LHCN-M2 (cell line): ENCODE results near the gene RBPJ. TPM values are rescaled to one million over a fixed set of nuclear protein-coding genes. Genes with fewer than 3 reads are reported as not detected.

Experiments
- DNase-seq: peaks from one replicate; pipeline ENCODE4 v3.0.0-alpha.2; 2012; ENCODE audit warnings: low read depth
- total RNA-seq: library from RNA; depleted of rRNA; stranded (reverse); fragments of >200 nt; gene quantifications from 2 replicates; pipeline ENCODE4 v1.2.3, GENCODE V29; 2014

RBPJ gene
- total RNA-seq, 1 experiment from 2014 or later: 133 TPM

GRCh38 chr4:26459054-26459755 is 138.4 kb downstream of the RBPJ start:
- DNase-seq: peak; percentile 73

GRCh38 chr4:26459756-26460530 is 139.1 kb downstream of the RBPJ start:
- peak; percentile 47 for DNase-seq

- DNase-seq: peak; percentile 75
Observed at GRCh38 chr4:26462874-26463273, 142.1 kb downstream of the RBPJ start.

GRCh38 chr4:26463386-26463785 is 142.6 kb downstream of the RBPJ start:
- DNase-seq: no peak

GRCh38 chr4:26464420-26465095 is 143.7 kb downstream of the RBPJ start:
- no peak for DNase-seq

- no peak for DNase-seq
Observed at GRCh38 chr4:26466578-26467270, 145.9 kb downstream of the RBPJ start.

- DNase-seq: no peak
Observed at GRCh38 chr4:26467724-26468123, 146.9 kb downstream of the RBPJ start.

GRCh38 chr4:26468283-26468949 is 147.6 kb downstream of the RBPJ start:
- no peak for DNase-seq

- peak; percentile 34 for DNase-seq
Observed at GRCh38 chr4:26468977-26469376, 148.2 kb downstream of the RBPJ start.

GRCh38 chr4:26471890-26472289 is 151.1 kb downstream of the RBPJ start:
- no peak for DNase-seq

GRCh38 chr4:26473893-26474292 is 153.1 kb downstream of the RBPJ start:
- DNase-seq: no peak

GRCh38 chr4:26474551-26474950 is 153.7 kb downstream of the RBPJ start:
- DNase-seq: no peak

- no peak for DNase-seq
Observed at GRCh38 chr4:26475716-26476115, 154.9 kb downstream of the RBPJ start.

- no peak for DNase-seq
Observed at GRCh38 chr4:26476545-26476944, 155.7 kb downstream of the RBPJ start.

- DNase-seq: no peak
Observed at GRCh38 chr4:26478330-26478729, 157.5 kb downstream of the RBPJ start.

- DNase-seq: peak; percentile 13
Observed at GRCh38 chr4:26482508-26483462, 162.0 kb downstream of the RBPJ start.

GRCh38 chr4:26484032-26484515 is 163.3 kb downstream of the RBPJ start:
- no peak for DNase-seq

- no peak for DNase-seq
Observed at GRCh38 chr4:26484516-26484915, 163.7 kb downstream of the RBPJ start.
